Cardiac muscle cell (in vitro differentiated cells and primary cell): Measurements from ENCODE around the gene HTR7. TPM values are rescaled to one million over a fixed set of nuclear protein-coding genes. Genes with fewer than 3 reads are reported as not detected.

ENCODE experiments used
- DNase-seq, 2 donors: peaks; one replicate each; pipeline versions ENCODE4 v3.0.0 to v3.0.0-alpha.2; 2010 to 2017; ENCODE audit warnings: low read depth in 1 of 2, low spot score in 1 of 2
- H3K27ac ChIP-seq: fragments of 200-600 bp; sonication (generic); 2 replicates; pipeline ENCODE4 v1.5.1; 2016
- H3K27me3 ChIP-seq: fragments of 200-600 bp; sonication (generic); 2 replicates; pipeline ENCODE4 v1.6.0; 2016; ENCODE audit warnings: control low read depth
- H3K36me3 ChIP-seq: fragments of 200-600 bp; sonication (generic); 2 replicates; pipeline ENCODE4 v1.5.1; 2016; ENCODE audit warnings: control low read depth
- H3K4me1 ChIP-seq: fragments of 200-600 bp; sonication (generic); 2 replicates; pipeline ENCODE4 v1.8.1; 2017; ENCODE audit warnings: low read depth, mild to moderate bottlenecking, mixed run types
- H3K4me3 ChIP-seq: fragments of 200-600 bp; sonication (generic); 2 replicates; pipeline ENCODE4 v1.5.1; 2016; ENCODE audit warnings: mild to moderate bottlenecking
- H3K9me3 ChIP-seq: fragments of 200-600 bp; sonication (generic); 2 replicates; pipeline ENCODE4 v1.5.1; 2017; ENCODE audit warnings: low read depth, mild to moderate bottlenecking, control low read depth
- CTCF ChIP-seq: IDR thresholded peaks from 2 replicates; pipeline ENCODE4 v1.5.1; 2012; ENCODE audit warnings: low read depth, mild to moderate bottlenecking, low read length
- polyA plus RNA-seq: library from polyadenylated mRNA; unstranded; fragments of >200 nt; fragmentation: Nextera tagmentation; extraction: Ambion mirVana; gene quantifications from 2 replicates; pipeline ENCODE4 v1.2.1, GENCODE V29; 2016
- total RNA-seq: library from RNA; depleted of rRNA; stranded (reverse); fragments of >200 nt; gene quantifications from 2 replicates; pipeline ENCODE4 v1.2.3, GENCODE V29; 2016

The HTR7 gene
- total and polyA plus RNA-seq, 2 experiments from 2014 or later: not detected

- H3K27me3 ChIP-seq: no peaks in the 10 kb centered on the region
- H3K27ac ChIP-seq: no peak overlapping the region
- no peaks in the 10 kb centered on the region for H3K4me1 ChIP-seq
- no peak for DNase-seq
- no peaks in the 10 kb centered on the region for H3K36me3 ChIP-seq
- no peaks in the 10 kb centered on the region for H3K9me3 ChIP-seq
- H3K4me3 ChIP-seq: no peak overlapping the region
- no peak for TF ChIP-seq CTCF
These were observed 111.0 kb downstream of the HTR7 start for GRCh38 chr10:90746829-90747228.

GRCh38 chr10:90745565-90745964 lies 112.3 kb downstream of the HTR7 start:
- no peak for TF ChIP-seq CTCF
- no peak overlapping the region for H3K27ac ChIP-seq
- H3K36me3 ChIP-seq: no peaks in the 10 kb centered on the region
- H3K4me3 ChIP-seq: no peak overlapping the region
- DNase-seq: peak in 1 of 2 donors; percentile 10
- no peaks in the 10 kb centered on the region for H3K4me1 ChIP-seq
- H3K27me3 ChIP-seq: no peaks in the 10 kb centered on the region
- no peaks in the 10 kb centered on the region for H3K9me3 ChIP-seq

- DNase-seq: no peak
- no peaks in the 10 kb centered on the region for H3K27me3 ChIP-seq
These were observed 114.5 kb downstream of the HTR7 start for GRCh38 chr10:90743291-90743690.

GRCh38 chr10:90741926-90742565 lies 115.8 kb downstream of the HTR7 start:
- no peaks in the 10 kb centered on the region for H3K27me3 ChIP-seq
- H3K36me3 ChIP-seq: no peaks in the 10 kb centered on the region
- DNase-seq: peak in 1 of 2 donors; percentile 32
- no peaks in the 10 kb centered on the region for H3K4me1 ChIP-seq
- no peak for TF ChIP-seq CTCF
- no peaks in the 10 kb centered on the region for H3K9me3 ChIP-seq
- H3K27ac ChIP-seq: no peak overlapping the region
- no peak overlapping the region for H3K4me3 ChIP-seq

More at GRCh38 chr10:90743291-90743690, 114.5 kb downstream of the HTR7 start:
- no peak overlapping the region for H3K27ac ChIP-seq
- H3K4me3 ChIP-seq: no peak overlapping the region
- H3K9me3 ChIP-seq: no peaks in the 10 kb centered on the region
- no peaks in the 10 kb centered on the region for H3K36me3 ChIP-seq
- no peaks in the 10 kb centered on the region for H3K4me1 ChIP-seq
- no peak for TF ChIP-seq CTCF

GRCh38 chr10:90740265-90740664 lies 117.6 kb downstream of the HTR7 start:
- TF ChIP-seq CTCF: no peak

More at GRCh38 chr10:90740265-90740664, 117.6 kb downstream of the HTR7 start:
- no peak overlapping the region for H3K4me3 ChIP-seq
- H3K4me1 ChIP-seq: no peaks in the 10 kb centered on the region
- no peak overlapping the region for H3K27ac ChIP-seq
- H3K36me3 ChIP-seq: no peaks in the 10 kb centered on the region
- DNase-seq: no peak
- H3K27me3 ChIP-seq: no peaks in the 10 kb centered on the region
- H3K9me3 ChIP-seq: no peaks in the 10 kb centered on the region
